Epidermal melanocyte (primary cell): ENCODE measurements around the gene TAC4.

ENCODE experiments used
- DNase-seq: peaks from one replicate; pipeline ENCODE4 v3.0.0; 2011; ENCODE audit warnings: low spot score; ENCODE audit not compliant: insufficient read length

Gene TAC4

DNA sequence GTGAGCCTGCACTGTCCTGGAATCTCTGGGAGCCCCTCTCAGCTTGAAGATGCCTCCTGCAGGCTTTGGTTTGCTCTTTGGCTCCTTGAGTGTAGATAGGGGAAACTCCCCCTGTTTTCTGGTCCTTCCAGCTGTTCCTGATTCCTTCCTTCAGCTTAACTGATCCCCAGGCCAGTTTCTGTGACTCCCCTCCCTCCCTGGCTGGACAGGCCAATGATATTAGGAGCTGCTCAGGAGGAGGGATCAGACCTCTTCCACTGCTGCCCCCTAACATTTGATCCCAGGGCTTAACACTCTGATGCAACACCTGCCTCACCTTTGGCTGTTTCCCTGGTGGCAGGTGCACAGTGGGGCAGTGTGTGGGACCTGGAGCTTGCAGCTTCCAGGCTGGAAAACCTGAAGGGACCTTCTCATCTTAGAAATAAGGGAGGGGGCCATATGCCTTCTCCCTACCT, at the start of gene TAC4:
TAC4 (minus strand) TSS at position 51 of the 455 bp plus-strand sequence. CDS start 52 bp downstream, outside the sequence.
- no peak for DNase-seq

DNA sequence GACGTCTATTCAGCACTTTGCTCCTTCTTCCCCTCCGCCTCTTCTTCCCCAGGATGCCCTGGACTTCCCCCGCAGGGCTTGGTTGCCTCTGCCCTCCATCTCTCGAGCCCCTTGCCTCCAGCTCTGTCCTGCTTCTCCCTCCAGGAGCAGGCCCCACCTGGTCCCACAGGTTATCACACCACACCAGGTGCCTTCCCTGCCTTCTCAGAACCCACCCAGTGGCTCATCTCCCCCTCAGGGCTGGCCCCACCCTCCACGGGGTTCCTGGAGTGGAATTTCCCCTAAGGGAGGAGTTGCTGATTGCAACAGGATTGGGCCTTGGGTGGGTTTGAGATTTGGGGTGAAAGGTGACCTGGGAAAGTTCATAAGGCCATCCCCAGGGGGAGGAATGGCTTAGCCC, 49.0 kb upstream of the TAC4 start:
- DNase-seq, result no peak

DNA sequence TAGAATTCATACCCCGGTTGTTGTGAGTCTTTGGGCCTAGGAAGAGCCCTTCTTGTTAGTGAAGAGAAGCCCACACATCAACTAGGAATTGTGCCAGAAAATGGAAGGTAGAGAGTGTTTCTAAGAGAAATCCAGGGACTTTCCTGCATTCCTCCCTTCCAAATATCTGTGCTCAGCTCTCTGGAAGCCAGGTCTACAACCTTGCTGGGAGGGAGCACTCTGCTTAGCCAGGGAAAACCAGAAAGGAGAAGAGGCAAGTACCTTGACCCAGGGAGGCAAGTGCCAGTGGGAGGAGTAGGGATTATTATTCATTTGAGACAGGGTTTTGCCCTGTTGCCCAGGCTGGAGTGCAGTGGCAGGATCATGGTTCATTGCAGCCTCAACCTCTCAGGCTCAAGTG, 48.4 kb upstream of the TAC4 start:
- DNase-seq, result no peak

DNA sequence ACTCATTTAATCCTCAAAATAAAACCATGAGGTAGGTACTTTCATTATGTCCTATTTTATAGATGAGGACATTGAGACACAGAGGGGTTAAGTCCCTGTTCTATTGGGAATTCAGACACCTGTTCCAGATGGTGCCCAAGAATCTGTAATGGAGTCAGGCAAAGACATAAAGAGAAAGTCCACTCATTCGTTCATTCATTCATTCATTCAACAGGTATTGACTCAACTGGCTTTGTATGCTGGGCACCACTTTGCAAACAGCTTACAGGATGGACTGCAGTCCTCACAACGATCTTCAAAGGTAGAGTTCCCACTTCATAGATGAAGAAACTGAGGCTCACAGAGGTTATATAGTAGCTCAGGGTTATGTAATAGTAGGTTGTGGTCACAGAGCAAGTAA, 47.9 kb upstream of the TAC4 start:
- DNase-seq, result no peak

- no peak for DNase-seq
Measured at GRCh38 chr17:49894761-49895160, 46.9 kb upstream of the TAC4 start.

- DNase-seq, result no peak
Measured at GRCh38 chr17:49891694-49892389, 44.0 kb upstream of the TAC4 start.

DNA sequence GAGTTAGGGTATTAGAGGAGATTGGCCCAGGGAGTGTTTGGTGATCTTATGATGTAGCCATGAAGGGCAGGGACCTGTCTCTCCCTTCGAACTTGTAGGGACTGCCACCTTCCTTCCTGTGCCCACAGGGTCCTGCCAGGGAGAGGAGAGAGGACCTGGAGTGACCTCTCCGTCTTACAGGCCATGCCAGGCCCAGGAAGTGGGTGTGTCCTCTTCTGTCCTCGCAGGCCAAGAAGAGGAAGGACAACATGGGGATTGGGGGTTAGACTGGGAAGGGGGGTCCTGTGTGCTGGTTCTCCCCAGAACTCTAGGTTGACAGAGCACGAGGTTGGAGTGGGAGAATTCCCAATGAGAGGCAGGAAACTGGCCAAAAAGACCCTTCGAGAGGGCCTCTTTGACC, 43.4 kb upstream of the TAC4 start:
- DNase-seq, result no peak

DNA sequence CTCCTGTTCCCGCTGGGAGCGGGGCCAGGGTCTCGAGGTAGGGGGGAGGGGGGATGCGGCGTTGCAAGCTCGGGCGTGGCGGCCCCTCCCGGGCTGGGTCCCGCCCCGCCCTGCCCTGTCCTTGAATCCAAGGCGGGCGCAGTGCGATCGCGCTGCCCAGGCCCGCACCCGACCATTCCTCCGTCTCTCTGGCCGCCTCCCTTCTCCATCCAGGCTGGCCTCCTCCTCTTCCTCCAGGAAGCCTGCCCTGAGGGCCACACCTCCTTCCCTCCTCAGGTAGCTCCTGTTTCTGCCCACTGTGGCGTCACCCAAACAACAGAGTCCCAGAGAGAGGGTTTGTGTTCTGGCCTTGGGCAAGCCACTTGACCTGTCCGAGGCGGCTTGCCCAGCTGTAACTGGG, 43.0 kb upstream of the TAC4 start:
- no peak for DNase-seq

GRCh38 chr17:49890077-49890821, 42.4 kb upstream of the TAC4 start:
- DNase-seq, result no peak

GRCh38 chr17:49889500-49889899, 41.6 kb upstream of the TAC4 start:
- no peak for DNase-seq

GRCh38 chr17:49887744-49888360, 40.0 kb upstream of the TAC4 start:
- DNase-seq, result no peak

- no peak for DNase-seq
Measured at GRCh38 chr17:49887086-49887743, 39.3 kb upstream of the TAC4 start.

DNA sequence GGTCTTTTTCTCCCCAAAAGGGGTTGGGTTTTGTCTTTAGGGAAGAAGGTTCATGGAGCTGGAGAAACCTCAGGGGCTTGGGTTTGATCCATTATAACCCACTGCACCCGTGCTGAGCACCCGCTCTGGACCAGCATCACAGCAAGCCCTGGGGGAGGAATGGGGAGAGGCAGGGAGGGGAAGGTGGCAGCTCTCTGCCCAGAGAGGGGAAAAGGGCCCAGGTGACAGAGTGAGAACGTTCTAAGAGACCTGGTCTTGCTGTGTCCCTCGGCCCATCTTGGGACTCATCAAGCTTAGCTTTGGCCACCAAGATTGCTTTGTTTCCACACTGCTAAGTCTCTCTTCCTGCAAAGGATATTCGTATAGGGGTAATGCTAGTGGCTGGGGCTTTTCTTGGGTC, 38.2 kb upstream of the TAC4 start:
- no peak for DNase-seq

DNA sequence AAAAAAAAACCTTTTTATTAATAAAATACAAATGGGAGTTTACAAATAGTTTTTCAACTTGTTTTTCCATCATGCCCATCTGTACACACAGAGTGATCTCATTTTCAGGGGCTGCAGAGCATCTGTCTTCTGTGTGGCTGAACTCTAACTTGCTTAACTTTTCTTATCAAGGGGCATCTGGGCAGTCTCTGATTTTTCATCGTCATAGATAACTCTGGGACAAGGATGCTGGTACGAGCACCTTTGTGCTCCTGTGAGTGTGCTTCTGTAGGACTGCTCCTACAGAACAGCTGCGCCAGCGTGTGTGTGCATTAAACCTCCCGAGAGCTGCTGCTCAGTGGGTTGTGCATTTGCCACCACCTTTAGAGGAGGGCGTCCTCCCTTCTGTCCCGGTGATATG, 34.6 kb upstream of the TAC4 start:
- no peak for DNase-seq

DNA sequence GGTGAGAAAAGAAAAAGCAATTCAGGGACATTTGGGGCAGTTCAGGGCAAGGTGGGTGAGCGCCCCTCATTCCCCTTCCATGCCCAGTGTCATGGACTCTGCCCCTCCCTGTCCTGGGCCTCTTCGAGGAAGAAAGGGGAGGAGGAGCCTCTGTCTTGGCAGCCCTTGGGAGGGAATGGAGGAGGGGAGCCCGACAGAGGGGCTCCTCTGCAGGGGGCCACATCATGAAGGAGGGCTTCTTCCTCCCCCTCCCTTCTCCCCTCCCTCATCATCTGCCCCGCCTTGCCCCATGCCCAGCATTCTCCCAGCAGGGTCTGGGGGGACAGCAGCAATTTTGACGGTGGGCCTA, 33.2 kb upstream of the TAC4 start:
- DNase-seq, result no peak

- peak; percentile 93 for DNase-seq
Measured at GRCh38 chr17:49880291-49881053, 32.6 kb upstream of the TAC4 start.

DNA sequence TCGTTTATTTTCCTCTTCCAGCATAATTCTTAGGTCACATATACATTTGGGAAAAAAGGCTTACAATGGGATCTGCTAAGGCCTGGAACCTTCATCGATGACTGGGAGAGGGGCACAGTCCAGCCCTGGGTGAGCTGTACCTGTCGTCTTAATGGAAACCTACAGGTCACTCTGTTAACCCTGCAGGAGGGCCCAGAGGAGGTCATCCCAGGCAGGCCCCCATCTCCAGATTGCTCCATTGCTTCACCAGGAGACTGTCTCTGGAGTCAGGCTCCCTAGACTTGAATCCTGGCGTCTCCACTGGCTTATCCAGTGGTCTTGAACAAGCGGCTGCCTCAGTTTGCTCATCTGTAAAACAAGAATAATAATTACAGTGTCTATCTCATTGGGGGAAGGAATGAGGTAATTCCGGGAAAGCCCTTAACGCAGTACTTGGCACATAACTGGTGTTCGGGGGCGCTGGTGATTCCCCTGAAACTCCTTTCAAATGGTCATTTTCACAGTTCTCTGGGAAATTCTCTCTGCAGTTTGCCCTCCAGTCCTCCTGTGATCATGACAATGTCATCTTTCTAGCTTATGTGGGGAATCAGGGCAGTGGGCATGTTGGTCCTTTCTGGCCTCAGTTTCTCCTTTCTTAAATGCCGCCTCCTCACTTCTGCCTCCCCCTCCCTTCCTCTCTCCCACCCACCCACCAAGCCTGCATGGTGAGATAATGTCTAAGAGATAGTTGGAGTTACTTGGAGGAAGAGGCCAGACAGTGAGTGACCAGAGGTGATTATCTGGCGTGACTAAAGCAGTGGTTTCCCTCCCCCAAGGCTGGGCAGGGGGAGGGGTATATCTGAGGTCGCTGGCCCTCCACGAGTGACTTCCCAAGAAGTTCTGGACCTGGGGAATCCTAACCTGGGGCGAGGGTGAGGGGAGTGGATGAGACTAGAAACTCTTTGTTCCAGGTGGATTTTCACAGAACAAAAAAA, 31.3 kb upstream of the TAC4 start:
- no peak for DNase-seq

DNA sequence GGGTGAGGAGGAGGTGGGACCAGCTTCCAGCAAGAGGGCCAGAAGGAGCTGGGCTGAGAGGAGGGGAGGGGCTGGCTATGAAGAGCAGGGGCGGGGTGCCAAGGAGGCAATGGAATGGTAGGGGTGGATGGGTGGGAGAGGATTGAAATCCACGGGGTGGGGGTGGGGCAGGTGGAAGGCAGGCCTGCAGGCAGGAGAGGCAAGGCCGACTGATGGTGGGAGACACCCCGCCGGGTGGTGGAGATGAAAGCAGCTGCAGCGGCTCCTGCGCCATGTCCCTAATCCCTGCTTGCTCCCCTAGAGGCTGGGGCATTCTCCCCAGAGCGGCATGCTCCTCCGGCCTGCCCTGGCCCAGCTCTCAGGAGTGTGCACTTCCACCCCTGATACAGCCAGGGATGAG, 27.8 kb upstream of the TAC4 start:
- no peak for DNase-seq

DNA sequence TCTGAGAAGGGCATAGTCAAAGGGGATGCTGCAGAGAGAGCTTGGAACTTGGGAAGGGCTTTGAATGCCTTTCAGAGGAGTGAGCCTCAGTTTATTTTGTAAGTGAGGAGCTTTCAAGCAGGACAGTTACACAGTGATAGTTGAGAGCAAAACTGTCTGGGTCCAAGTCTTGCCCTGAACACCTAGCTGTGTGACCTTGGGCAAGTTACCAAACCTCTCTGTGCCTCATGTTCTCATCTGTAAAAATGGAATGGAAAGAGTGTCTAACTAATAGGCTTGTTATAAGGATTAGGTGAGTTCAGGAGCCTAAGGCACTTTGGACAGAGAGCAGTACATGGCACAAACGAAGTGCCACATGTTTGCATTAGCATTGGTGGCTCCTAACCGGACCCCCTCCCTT, 27.0 kb upstream of the TAC4 start:
- no peak for DNase-seq

- no peak for DNase-seq
Measured at GRCh38 chr17:49873926-49874325, 26.1 kb upstream of the TAC4 start.
